Stimulated activated CD8-positive, alpha-beta memory T cell treated with anti-CD3 and anti-CD28 coated beads, Interleukin-15, amount 100 ng/mL, for 1 hour (primary cell): Measurements from ENCODE around the gene JAK1.
"Not testable (repeated sequence)": the region's sequence is repeated elsewhere in the genome, so short reads cannot be mapped to it uniquely, and the experiment has no call there.

Experiments used
- DNase-seq: peaks from one replicate; pipeline ENCODE4 v3.0.0-alpha.2; 2020; ENCODE audit warnings: low read depth

JAK1 gene

GRCh38 chr1:64920941-64921589 lies 45.3 kb downstream of the JAK1 start:
- no peak for DNase-seq

- DNase-seq, result not testable (repeated sequence)
Measured at GRCh38 chr1:64919120-64919519, 47.2 kb downstream of the JAK1 start.

- DNase-seq, result no peak
Measured at GRCh38 chr1:64917907-64918306, 48.4 kb downstream of the JAK1 start.

GRCh38 chr1:64917328-64917861 lies 49.0 kb downstream of the JAK1 start:
- DNase-seq, result no peak

- no peak for DNase-seq
Measured at GRCh38 chr1:64915381-64916274, 50.7 kb downstream of the JAK1 start.

GRCh38 chr1:64913361-64914015 lies 52.9 kb downstream of the JAK1 start:
- no peak for DNase-seq

- DNase-seq, result no peak
Measured at GRCh38 chr1:64912191-64912590, 54.2 kb downstream of the JAK1 start.

GRCh38 chr1:64911326-64911725 lies 55.0 kb downstream of the JAK1 start:
- DNase-seq, result no peak

GRCh38 chr1:64909031-64909430 lies 57.3 kb downstream of the JAK1 start:
- DNase-seq, result no peak

- no peak for DNase-seq
Measured at GRCh38 chr1:64908575-64908974, 57.8 kb downstream of the JAK1 start.

GRCh38 chr1:64906447-64906846 lies 59.9 kb downstream of the JAK1 start:
- no peak for DNase-seq

GRCh38 chr1:64903593-64903992 lies 62.8 kb downstream of the JAK1 start:
- no peak for DNase-seq

GRCh38 chr1:64901663-64902062 lies 64.7 kb downstream of the JAK1 start:
- DNase-seq, result no peak

GRCh38 chr1:64900916-64901315 lies 65.4 kb downstream of the JAK1 start:
- no peak for DNase-seq

GRCh38 chr1:64898107-64898861 lies 68.1 kb downstream of the JAK1 start:
- no peak for DNase-seq

GRCh38 chr1:64896551-64896950 lies 69.8 kb downstream of the JAK1 start:
- no peak for DNase-seq

- no peak for DNase-seq
Measured at GRCh38 chr1:64895500-64895899, 70.8 kb downstream of the JAK1 start.

- no peak for DNase-seq
Measured at GRCh38 chr1:64894438-64895196, 71.7 kb downstream of the JAK1 start.

- DNase-seq, result no peak
Measured at GRCh38 chr1:64893921-64894320, 72.4 kb downstream of the JAK1 start.

- no peak for DNase-seq
Measured at GRCh38 chr1:64892576-64893573, 73.5 kb downstream of the JAK1 start.
